Lung (tissue), 12 donors: ENCODE data around the gene CTTN. TPM values are rescaled to one million over a fixed set of nuclear protein-coding genes. Genes with fewer than 3 reads are reported as not detected.

Source experiments
- ATAC-seq: fragments of 200-7000 bp; cut with Tn5 transposase; one replicate; pipeline ENCODE4 v1.9.1; 2020; ENCODE audit warnings: moderate number of reproducible peaks; ENCODE audit not compliant: insufficient read depth, low FRiP score
- DNase-seq, 3 donors: peaks; one replicate each; pipeline ENCODE4 v3.0.0-alpha.2; 2013 to 2017
- H3K27ac ChIP-seq, 2 donors: one replicate each; pipeline ENCODE4 v1.5.1; 2013; ENCODE audit warnings: mild to moderate bottlenecking in 2 of 2, moderate library complexity in 2 of 2, control low read depth in 1 of 2, inconsistent platforms in 1 of 2, low read depth in 1 of 2, low read length in 1 of 2
- H3K27me3 ChIP-seq, 3 donors: one replicate each; pipeline ENCODE4 v1.5.1; 2013; ENCODE audit warnings: low read length in 2 of 3; ENCODE audit not compliant: control insufficient read depth in 3 of 3, insufficient read depth in 3 of 3
- H3K36me3 ChIP-seq, 4 donors: one replicate each; pipeline ENCODE4 v1.5.1; 2013; ENCODE audit warnings: low read length in 4 of 4, mild to moderate bottlenecking in 1 of 4, moderate library complexity in 1 of 4; ENCODE audit not compliant: control insufficient read depth in 4 of 4, insufficient read depth in 4 of 4
- H3K4me1 ChIP-seq, 5 donors: one replicate each; pipeline ENCODE4 v1.5.1; 2013; ENCODE audit warnings: low read length in 5 of 5, mild to moderate bottlenecking in 2 of 5, moderate library complexity in 1 of 5; ENCODE audit not compliant: control insufficient read depth in 5 of 5, insufficient read depth in 5 of 5
- H3K4me3 ChIP-seq: one replicate; pipeline ENCODE4 v1.5.1; 2013; ENCODE audit warnings: mild to moderate bottlenecking, control low read depth, moderate library complexity
- H3K9ac ChIP-seq, 2 donors: one replicate each; pipeline ENCODE4 v1.5.1; 2013; ENCODE audit warnings: low read length in 2 of 2, control low read depth in 1 of 2; ENCODE audit not compliant: insufficient read depth in 1 of 2
- H3K9me3 ChIP-seq, 4 donors: one replicate each; pipeline ENCODE4 v1.5.1; 2013; ENCODE audit warnings: low read length in 3 of 4, mild to moderate bottlenecking in 1 of 4, moderate library complexity in 1 of 4; ENCODE audit not compliant: control insufficient read depth in 4 of 4, insufficient read depth in 3 of 4
- WGBS, 2 donors: extraction: QIAGEN DNeasy Blood & Tissue Kit; methylation state at CpG; one replicate each; pipeline ENCODE4 v1.1.7; 2013; 5-methylcytosine and 5-hydroxymethylcytosine counted together
- polyA plus RNA-seq, 2 donors: library from polyadenylated mRNA; stranded (reverse); fragments of 200-250 nt; gene quantifications; one replicate each; pipeline ENCODE4 v1.2.1, GENCODE V29; 2013
- total RNA-seq, 2 donors: library from RNA; depleted of rRNA in 1 of 2; stranded (reverse); fragments of >200 nt in 1 of 2; gene quantifications; one replicate each; pipeline ENCODE4 v1.2.1, GENCODE V29; 2014 to 2021
- TF ChIP-seq, protein P1 (sequence below): IDR thresholded peaks from 2 replicates; pipeline ENCODE4 v1.5.1; 2012; ENCODE audit warnings: mild to moderate bottlenecking; ENCODE audit errors: control extremely low read depth, extremely low read depth
- donor health status: control.
- donor health status: control.
- donor health status: Bipolar disorder and iron deficiency.
- donor health status: healthy.
- donor health status: DM: yes; HTN: yes; CAD: no.

Gene CTTN
- total and polyA plus RNA-seq, 4 donors, result 89.8 to 235 (median 154) TPM

GRCh38 chr11:70352100-70352499 lies 46.2 kb upstream of the CTTN start:
- H3K4me1 ChIP-seq, result peaks cover 0 to 3% (median 0%) of the 10 kb centered on the region in 5 donors
- H3K9me3 ChIP-seq, result no peaks in the 10 kb centered on the region
- no peak overlapping the region for H3K9ac ChIP-seq
- WGBS, 2 donors, result 81% methylated on average over 1 of the region's 1 CpG
- H3K27me3 ChIP-seq, result no peaks in the 10 kb centered on the region
- TF ChIP-seq, protein P1, sequence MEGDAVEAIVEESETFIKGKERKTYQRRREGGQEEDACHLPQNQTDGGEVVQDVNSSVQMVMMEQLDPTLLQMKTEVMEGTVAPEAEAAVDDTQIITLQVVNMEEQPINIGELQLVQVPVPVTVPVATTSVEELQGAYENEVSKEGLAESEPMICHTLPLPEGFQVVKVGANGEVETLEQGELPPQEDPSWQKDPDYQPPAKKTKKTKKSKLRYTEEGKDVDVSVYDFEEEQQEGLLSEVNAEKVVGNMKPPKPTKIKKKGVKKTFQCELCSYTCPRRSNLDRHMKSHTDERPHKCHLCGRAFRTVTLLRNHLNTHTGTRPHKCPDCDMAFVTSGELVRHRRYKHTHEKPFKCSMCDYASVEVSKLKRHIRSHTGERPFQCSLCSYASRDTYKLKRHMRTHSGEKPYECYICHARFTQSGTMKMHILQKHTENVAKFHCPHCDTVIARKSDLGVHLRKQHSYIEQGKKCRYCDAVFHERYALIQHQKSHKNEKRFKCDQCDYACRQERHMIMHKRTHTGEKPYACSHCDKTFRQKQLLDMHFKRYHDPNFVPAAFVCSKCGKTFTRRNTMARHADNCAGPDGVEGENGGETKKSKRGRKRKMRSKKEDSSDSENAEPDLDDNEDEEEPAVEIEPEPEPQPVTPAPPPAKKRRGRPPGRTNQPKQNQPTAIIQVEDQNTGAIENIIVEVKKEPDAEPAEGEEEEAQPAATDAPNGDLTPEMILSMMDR, result no peak
- H3K36me3 ChIP-seq, result peaks cover 30 to 48% (median 42%) of the 10 kb centered on the region in 4 donors
- H3K27ac ChIP-seq, result no peak overlapping the region
- no peak for ATAC-seq
- no peak for DNase-seq
- H3K4me3 ChIP-seq, result no peak overlapping the region

GRCh38 chr11:70352601-70353000 lies 45.7 kb upstream of the CTTN start:
- TF ChIP-seq, protein P1, result no peak
- no peak for ATAC-seq

DNA sequence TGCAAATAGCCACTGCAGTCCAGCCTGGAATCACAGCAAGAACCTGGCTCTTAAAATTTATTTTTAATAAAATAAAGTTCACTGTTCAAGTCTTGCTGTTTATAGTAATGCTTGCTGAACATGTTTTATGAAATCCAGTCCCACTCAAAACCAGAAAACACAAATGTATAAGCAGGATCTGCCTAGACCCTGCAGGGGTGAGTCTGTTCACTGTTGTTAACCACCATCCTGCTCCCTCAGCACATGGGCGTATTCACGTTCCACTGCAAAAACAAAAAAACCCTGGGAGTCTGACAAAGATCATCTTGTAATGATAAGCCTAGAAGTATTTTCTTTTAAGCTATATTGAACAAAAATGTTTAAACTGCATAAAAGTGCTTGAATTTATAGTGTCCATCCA lies 45.0 kb upstream of the CTTN start:
- ATAC-seq, result no peak
- Histone ChIP-seq H3K9ac (no peak overlapping the region), H3K36me3 (peaks cover 32 to 47% (median 38%) of the 10 kb centered on the region in 4 donors)

More at GRCh38 chr11:70352601-70353000, 45.7 kb upstream of the CTTN start:
- Histone ChIP-seq H3K9me3 (no peaks in the 10 kb centered on the region), H3K4me1 (no peaks in the 10 kb centered on the region), H3K9ac (no peak overlapping the region), H3K27me3 (no peaks in the 10 kb centered on the region), H3K36me3 (peaks cover 32 to 49% (median 42%) of the 10 kb centered on the region in 4 donors), H3K27ac (no peak overlapping the region), H3K4me3 (no peak overlapping the region)
- no peak for DNase-seq
- 93 to 95% methylated on average over 19 of the region's 19 CpGs for WGBS, 2 donors

More for the DNA sequence above, 45.0 kb upstream of the CTTN start:
- H3K27me3 ChIP-seq, result no peaks in the 10 kb centered on the region
- no peaks in the 10 kb centered on the region for H3K4me1 ChIP-seq
- no peaks in the 10 kb centered on the region for H3K9me3 ChIP-seq
- WGBS, 2 donors, result 93 to 94% methylated on average over 2 of the region's 2 CpGs
- TF ChIP-seq, protein P1, result no peak
- no peak for DNase-seq
- no peak overlapping the region for H3K27ac ChIP-seq
- H3K4me3 ChIP-seq, result no peak overlapping the region
